Endothelial cell of hepatic sinusoid (primary cell): Measurements from ENCODE around the gene OR6B3.
"Not testable (repeated sequence)": the region's sequence is repeated elsewhere in the genome, so short reads cannot be mapped to it uniquely, and the experiment has no call there.

Experiments used
- in situ Hi-C: cut with HindIII; loops from 2 replicates; pipeline ENCODE4 v1.10.0; 2017; ENCODE audit warnings: low sequenced_read_pairs

OR6B3 gene

GRCh38 chr2:240045098-240045497 lies 8.2 kb downstream of the OR6B3 start:
- in situ Hi-C loops = no loop called here

GRCh38 chr2:240044096-240044495 lies 9.2 kb downstream of the OR6B3 start:
- in situ Hi-C loops = not testable (repeated sequence)

GRCh38 chr2:240043279-240043989 lies 9.9 kb downstream of the OR6B3 start:
- in situ Hi-C loops = no loop called here

GRCh38 chr2:240042740-240043139 lies 10.6 kb downstream of the OR6B3 start:
- in situ Hi-C loops = no loop called here

GRCh38 chr2:240041363-240041762 lies 12.0 kb downstream of the OR6B3 start:
- in situ Hi-C loops = no loop called here

GRCh38 chr2:240037358-240037757 lies 16.0 kb downstream of the OR6B3 start:
- in situ Hi-C loops = no loop called here

GRCh38 chr2:240033330-240033678 lies 20.0 kb downstream of the OR6B3 start:
- in situ Hi-C loops = no loop called here

- in situ Hi-C loops = no loop called here
Observed at GRCh38 chr2:240032406-240033329, 20.7 kb downstream of the OR6B3 start.

GRCh38 chr2:240030379-240031094 lies 22.8 kb downstream of the OR6B3 start, which contains the start of gene OR6B2:
TSS of gene OR6B2 (minus strand) at chr2:240030429. CDS start at chr2:240030429, 0 bp downstream.
- in situ Hi-C loops = no loop called here

- in situ Hi-C loops = no loop called here
Observed at GRCh38 chr2:240024766-240025165, 28.6 kb downstream of the OR6B3 start.

GRCh38 chr2:240023792-240024191 lies 29.5 kb downstream of the OR6B3 start:
- in situ Hi-C loops = no loop called here

GRCh38 chr2:240021488-240022104 lies 31.7 kb downstream of the OR6B3 start:
- in situ Hi-C loops = no loop called here

GRCh38 chr2:240018071-240018750 lies 35.1 kb downstream of the OR6B3 start:
- in situ Hi-C loops = no loop called here

- in situ Hi-C loops = no loop called here
Observed at GRCh38 chr2:240014327-240014726, 39.0 kb downstream of the OR6B3 start.

- in situ Hi-C loops = no loop called here
Observed at GRCh38 chr2:240013343-240013742, 40.0 kb downstream of the OR6B3 start.

GRCh38 chr2:240002983-240003382 lies 50.3 kb downstream of the OR6B3 start:
- in situ Hi-C loops = no loop called here

- in situ Hi-C loops = no loop called here
Observed at GRCh38 chr2:240000671-240001070, 52.6 kb downstream of the OR6B3 start.

GRCh38 chr2:239997686-239998409 lies 55.5 kb downstream of the OR6B3 start:
- in situ Hi-C loops = no loop called here
